ENCODE data around the gene FHL1.

Gene FHL1

DNA sequence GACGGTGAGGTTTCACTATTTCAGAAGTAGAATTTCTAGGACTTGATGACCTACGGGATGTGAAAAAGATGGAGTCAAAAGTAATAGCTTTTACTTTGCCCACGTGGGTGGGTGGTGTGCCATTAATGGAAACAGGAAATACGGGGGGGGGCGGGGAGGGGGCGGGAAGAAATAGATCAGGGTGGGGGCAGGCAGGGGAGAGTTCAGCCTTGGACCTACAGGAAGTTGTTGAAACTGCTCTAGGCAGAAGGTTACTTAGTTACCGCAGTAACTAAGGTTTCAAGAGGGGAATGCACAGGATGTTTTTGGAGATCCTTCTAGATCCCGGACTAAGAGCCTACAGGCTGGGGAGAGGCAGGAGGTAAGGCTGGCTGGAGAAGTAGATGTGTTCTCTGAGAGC lies 3.6 kb upstream of the FHL1 start:
- DNase-seq (ENCODE audit: extremely low spot score), result peak; percentile 18
- ChIA-PET POLR2A (no interaction called here), CTCF (interaction anchor here (1.0 kb wide), 1 partner anchor 104 kb away, joined by 4 read pairs; no protein-coding TSS in a partner anchor)
- TF ChIP-seq, protein P1, sequence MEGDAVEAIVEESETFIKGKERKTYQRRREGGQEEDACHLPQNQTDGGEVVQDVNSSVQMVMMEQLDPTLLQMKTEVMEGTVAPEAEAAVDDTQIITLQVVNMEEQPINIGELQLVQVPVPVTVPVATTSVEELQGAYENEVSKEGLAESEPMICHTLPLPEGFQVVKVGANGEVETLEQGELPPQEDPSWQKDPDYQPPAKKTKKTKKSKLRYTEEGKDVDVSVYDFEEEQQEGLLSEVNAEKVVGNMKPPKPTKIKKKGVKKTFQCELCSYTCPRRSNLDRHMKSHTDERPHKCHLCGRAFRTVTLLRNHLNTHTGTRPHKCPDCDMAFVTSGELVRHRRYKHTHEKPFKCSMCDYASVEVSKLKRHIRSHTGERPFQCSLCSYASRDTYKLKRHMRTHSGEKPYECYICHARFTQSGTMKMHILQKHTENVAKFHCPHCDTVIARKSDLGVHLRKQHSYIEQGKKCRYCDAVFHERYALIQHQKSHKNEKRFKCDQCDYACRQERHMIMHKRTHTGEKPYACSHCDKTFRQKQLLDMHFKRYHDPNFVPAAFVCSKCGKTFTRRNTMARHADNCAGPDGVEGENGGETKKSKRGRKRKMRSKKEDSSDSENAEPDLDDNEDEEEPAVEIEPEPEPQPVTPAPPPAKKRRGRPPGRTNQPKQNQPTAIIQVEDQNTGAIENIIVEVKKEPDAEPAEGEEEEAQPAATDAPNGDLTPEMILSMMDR (IDR thresholded peaks at IDR 0.05; ENCODE audit: control extremely low read depth, extremely low read depth, low read depth, missing control alignments), result no peak

DNA sequence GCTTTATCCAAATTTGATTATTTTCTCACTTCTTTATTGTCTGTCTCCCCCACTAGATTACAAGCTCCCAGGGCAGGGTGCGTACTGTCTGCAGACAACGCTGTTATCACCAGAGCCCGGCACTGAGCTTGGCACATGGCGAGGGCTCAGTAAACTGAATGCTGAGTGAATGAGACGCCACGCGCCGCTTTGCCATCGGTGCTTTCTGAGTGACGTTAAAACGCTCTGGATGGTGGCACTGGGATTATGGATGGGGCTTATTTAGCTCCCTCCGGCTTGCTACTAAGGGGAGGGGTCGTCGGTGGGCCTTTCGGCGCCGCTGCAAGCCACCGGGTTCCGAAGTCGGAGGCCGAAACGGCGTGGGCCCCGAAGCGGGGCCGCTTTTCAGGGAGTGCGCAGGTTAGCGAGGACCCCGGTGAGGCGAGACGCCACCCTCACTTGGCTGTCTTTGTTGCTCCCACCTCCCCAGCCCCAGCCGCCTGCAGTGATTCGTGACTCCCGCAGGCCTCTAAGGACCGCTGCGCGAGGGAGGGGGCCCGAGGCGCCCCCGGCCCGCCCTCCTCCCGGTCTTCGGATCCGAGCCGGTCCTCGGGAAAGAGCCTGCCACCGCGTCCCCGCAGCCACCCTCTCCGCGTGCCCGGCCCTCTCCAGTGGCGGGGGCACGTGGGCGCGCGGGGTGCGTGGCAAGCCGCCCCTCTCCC lies 569 bp upstream of the FHL1 start:
- TF ChIP-seq, protein P1 (IDR thresholded peaks at IDR 0.05; ENCODE audit: control extremely low read depth, extremely low read depth, low read depth, missing control alignments), result no peak
- POLR2A ChIA-PET, result no interaction called here
- DNase-seq (ENCODE audit: extremely low spot score), result peak; percentile 16
- CTCF ChIA-PET, result no interaction called here

DNA sequence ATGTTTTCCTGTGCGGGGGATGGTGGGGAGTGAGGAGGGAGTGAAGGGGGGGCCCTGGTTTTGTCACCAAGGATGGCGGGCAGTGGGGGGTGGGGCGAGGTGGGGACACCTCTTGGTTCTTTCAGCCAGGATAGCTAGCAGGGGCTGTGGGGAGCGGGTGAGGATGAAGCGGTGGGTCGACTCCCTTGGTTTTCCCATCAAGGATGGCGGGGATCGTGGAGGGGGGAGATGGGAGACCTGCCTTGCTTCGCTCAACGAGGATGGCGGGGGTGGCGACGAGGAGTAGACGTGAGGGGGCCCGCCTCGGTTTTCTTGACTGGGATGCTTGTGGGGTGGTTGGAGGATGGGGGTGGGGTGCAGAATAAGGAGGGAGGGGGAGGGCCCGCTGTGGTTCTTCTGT lies 643 bp downstream of the FHL1 start:
- DNase-seq (ENCODE audit: extremely low spot score), result no peak
- ChIA-PET CTCF (no interaction called here), POLR2A (no interaction called here)
- TF ChIP-seq, protein P1 (IDR thresholded peaks at IDR 0.05; ENCODE audit: control extremely low read depth, extremely low read depth, low read depth, missing control alignments), result no peak

DNA sequence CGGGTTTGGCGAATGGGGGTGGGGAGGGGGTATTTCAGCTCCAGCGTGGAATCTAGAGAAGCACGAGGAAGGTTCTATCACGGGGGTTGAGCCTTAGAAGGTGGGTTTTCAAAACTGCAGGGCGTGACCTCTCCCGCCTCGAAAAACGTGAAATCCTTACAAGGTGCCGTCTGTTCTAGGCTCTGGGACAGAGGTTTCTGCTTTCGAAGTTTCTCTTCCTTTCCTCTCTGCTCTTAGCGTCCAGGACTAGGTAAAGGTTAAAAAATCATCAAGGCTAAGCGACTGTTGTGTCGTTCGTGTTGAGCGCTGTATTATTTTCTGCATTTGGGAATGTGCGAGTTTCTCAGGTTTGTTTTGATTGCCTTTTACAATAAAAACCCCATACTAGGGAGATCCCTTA lies 1.1 kb downstream of the FHL1 start:
- no peak for DNase-seq (ENCODE audit: extremely low spot score)
- ChIA-PET POLR2A (no interaction called here), CTCF (no interaction called here)
- TF ChIP-seq, protein P1 (IDR thresholded peaks at IDR 0.05; ENCODE audit: control extremely low read depth, extremely low read depth, low read depth, missing control alignments), result no peak

DNA sequence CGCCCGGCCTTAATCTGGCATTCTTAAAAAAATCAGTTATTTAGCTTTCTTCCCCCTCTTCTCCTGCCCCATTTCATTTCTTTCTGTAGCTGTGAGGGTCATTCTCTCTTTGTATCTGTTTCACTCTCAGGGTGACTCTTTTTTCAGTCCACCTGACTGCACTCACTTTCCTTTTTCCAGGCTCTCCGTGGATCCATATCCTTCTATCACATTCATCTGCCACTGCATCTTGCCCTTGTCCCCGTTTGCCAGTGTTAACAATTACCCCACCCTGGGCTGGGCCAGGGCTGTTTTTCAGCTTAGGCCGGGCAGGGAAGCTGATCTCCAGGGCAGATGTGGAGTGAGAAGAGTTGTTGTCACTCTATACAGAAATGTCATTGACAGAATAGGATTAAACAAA lies 7.7 kb downstream of the FHL1 start:
- no peak for DNase-seq (ENCODE audit: extremely low spot score)
- ChIA-PET CTCF (interaction anchor here (3.1 to 3.3 kb wide), 2 partner anchors 8 to 127 kb away, joined by 8 to 11 read pairs; no protein-coding TSS in a partner anchor), POLR2A (no interaction called here)
- TF ChIP-seq, protein P1 (IDR thresholded peaks at IDR 0.05; ENCODE audit: control extremely low read depth, extremely low read depth, low read depth, missing control alignments), result no peak

DNA sequence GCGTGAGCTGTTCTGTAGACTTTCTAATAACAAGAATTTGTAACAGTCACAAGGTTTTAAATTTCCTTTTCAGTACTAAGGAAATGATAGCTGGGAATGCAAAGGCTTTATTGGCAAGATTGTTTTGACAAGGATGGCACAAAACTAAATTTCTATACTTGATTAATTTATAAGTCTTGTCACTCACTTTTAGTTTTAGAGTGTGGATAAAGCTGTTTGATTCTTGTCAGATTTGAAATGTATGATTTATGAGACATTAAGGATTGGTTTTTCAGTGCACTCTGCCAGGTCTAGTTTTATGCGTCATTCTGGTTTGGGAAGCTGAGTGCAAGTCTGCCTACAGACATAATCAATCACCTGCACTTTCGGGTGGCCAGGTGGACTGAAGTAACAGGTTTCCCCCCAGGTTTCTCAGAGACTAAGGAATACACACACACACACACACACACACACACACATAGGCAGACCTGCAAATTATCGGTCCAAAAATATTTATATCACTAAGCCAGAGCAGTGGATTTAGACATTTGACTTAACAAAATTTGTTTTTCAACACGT lies 9.3 kb downstream of the FHL1 start:
- TF ChIP-seq, protein P1 (IDR thresholded peaks at IDR 0.05; ENCODE audit: control extremely low read depth, extremely low read depth, low read depth, missing control alignments), result no peak
- CTCF ChIA-PET, result interaction anchor here (3.3 kb wide), 1 partner anchor 129 kb away, joined by 11 read pairs; no protein-coding TSS in a partner anchor
- DNase-seq (ENCODE audit: extremely low spot score), result no peak
- POLR2A ChIA-PET, result no interaction called here

Data from GM10248 (cell line).